A549 (cell line): Measurements from ENCODE around the gene HERC3. TPM values are rescaled to one million over a fixed set of nuclear protein-coding genes. Genes with fewer than 3 reads are reported as not detected.

Experiments used
- ATAC-seq, 2 experiments: fragments of 200-7000 bp in 1 of 2; fragments of >200 bp in 1 of 2; cut with Nextera tagmentation in 1 of 2; cut with Tn5 transposase in 1 of 2; 3 replicates each; pipeline versions ENCODE4 v1.8.0 to v1.9.1; 2018 to 2020; ENCODE audit warnings: mild to moderate bottlenecking in 1 of 2, moderate library complexity in 1 of 2
- CTCF ChIA-PET: fragments of 300-600 bp; sonication (Branson Sonifier 250); formaldehyde crosslinking; extraction: SDS; loops from one replicate; lab custom pipeline; 2021; ENCODE audit warnings: antibody characterized with exemption, inconsistent platforms; lab: Yijun Ruan, JAX
- POLR2A ChIA-PET: fragments of 350-600 bp; formaldehyde crosslinking; extraction: SDS; loops from one replicate; lab custom pipeline; 2021; ENCODE audit warnings: antibody characterized with exemption, inconsistent platforms; lab: Yijun Ruan, JAX
- DNase-seq, 2 experiments: peaks; one replicate each; pipeline versions ENCODE4 v3.0.0 to v3.0.0-alpha.2; 2011 to 2016; ENCODE audit warnings: low read depth in 1 of 2, low spot score in 1 of 2
- FAIRE-seq: peaks from 2 replicates; lab custom pipeline; 2011; peaks lifted over from hg19 to GRCh38; lab: Jason Lieb, UNC
- H3K27ac ChIP-seq, 2 experiments: fragments of >200 bp; sonication (Bioruptor Twin); formaldehyde crosslinking; 3 replicates each; pipeline ENCODE4 v1.5.1; 2016 to 2017
- H3K4me1 ChIP-seq: fragments of >200 bp; sonication (Bioruptor Twin); formaldehyde crosslinking; 3 replicates; pipeline ENCODE4 v1.6.1; 2016
- H3K4me2 ChIP-seq: fragments of >200 bp; sonication (Bioruptor Twin); formaldehyde crosslinking; 3 replicates; pipeline ENCODE4 v1.6.1; 2016
- H3K4me3 ChIP-seq: fragments of >200 bp; sonication (Bioruptor Twin); formaldehyde crosslinking; 3 replicates; pipeline ENCODE4 v1.5.1; 2016
- H3K9me3 ChIP-seq: fragments of >200 bp; sonication (Bioruptor Twin); formaldehyde crosslinking; 3 replicates; pipeline ENCODE4 v1.6.1; 2016
- BCL3 ChIP-seq: fragments of >200 bp; sonication (Bioruptor Twin); formaldehyde crosslinking; IDR thresholded peaks from 3 replicates; pipeline ENCODE4 v1.6.1; 2016
- CHD2 ChIP-seq: fragments of 150-350 bp; IDR thresholded peaks from 2 replicates; pipeline ENCODE4 v1.6.1; 2014; ENCODE audit warnings: low read length; ENCODE audit not compliant: partially characterized antibody
- EHMT2 ChIP-seq: fragments of 200-600 bp; sonication (generic); IDR thresholded peaks from 2 replicates; pipeline ENCODE4 v1.6.1; 2016; ENCODE audit warnings: antibody characterized with exemption, low read depth, mild to moderate bottlenecking, moderate library complexity
- ELK1 ChIP-seq: fragments of 150-350 bp; IDR thresholded peaks from 2 replicates; pipeline ENCODE4 v1.6.1; 2014; ENCODE audit warnings: low read depth, mild to moderate bottlenecking, low read length
- ESRRA ChIP-seq: fragments of 150-350 bp; IDR thresholded peaks from 2 replicates; pipeline ENCODE4 v1.6.1; 2014; ENCODE audit warnings: mild to moderate bottlenecking, low read length, borderline replicate concordance
- FOSB ChIP-seq: fragments of 250-450 bp; sonication (Bioruptor Pico); IDR thresholded peaks from 2 replicates; pipeline ENCODE4 v1.5.0; 2020; ENCODE audit warnings: mild to moderate bottlenecking, moderate library complexity
- FOXS1 ChIP-seq: fragments of 250-450 bp; sonication (Bioruptor Pico); IDR thresholded peaks from 2 replicates; pipeline ENCODE4 v1.5.0; 2020; ENCODE audit warnings: mild to moderate bottlenecking, moderate library complexity
- HES2 ChIP-seq: fragments of >200 bp; sonication (Bioruptor Twin); formaldehyde crosslinking; IDR thresholded peaks from 2 replicates; pipeline ENCODE4 v1.6.1; 2016
- HMGXB4 ChIP-seq: fragments of 250-450 bp; sonication (Bioruptor Pico); IDR thresholded peaks from 2 replicates; pipeline ENCODE4 v1.5.0; 2021; ENCODE audit warnings: mild to moderate bottlenecking, moderate library complexity, borderline replicate concordance
- HOXB13 ChIP-seq: fragments of 250-450 bp; sonication (Bioruptor Pico); IDR thresholded peaks from 2 replicates; pipeline ENCODE4 v1.5.0; 2020; ENCODE audit warnings: low read depth, mild to moderate bottlenecking, moderate library complexity
- HOXB5 ChIP-seq: fragments of 250-450 bp; sonication (Bioruptor Pico); IDR thresholded peaks from 2 replicates; pipeline ENCODE4 v1.5.0; 2020; ENCODE audit warnings: mild to moderate bottlenecking, moderate library complexity
- MAX ChIP-seq: IDR thresholded peaks from 2 replicates; pipeline ENCODE4 v1.6.1; 2012
- MAZ ChIP-seq: fragments of 150-350 bp; IDR thresholded peaks from 2 replicates; pipeline ENCODE4 v1.6.1; 2014; ENCODE audit warnings: antibody characterized with exemption, low read depth, low read length, borderline replicate concordance
- MYC ChIP-seq: IDR thresholded peaks from 2 replicates; pipeline ENCODE4 v1.6.1; 2012; ENCODE audit warnings: mild to moderate bottlenecking, inconsistent platforms, low read length, improper control_type of control experiment, borderline replicate concordance
- NFE2L2 ChIP-seq: fragments of 150-350 bp; conservative IDR thresholded peaks from 2 replicates; pipeline ENCODE4 v1.6.1; 2014; ENCODE audit warnings: low read length
- PBX3 ChIP-seq: IDR thresholded peaks from 2 replicates; pipeline ENCODE4 v1.6.1; 2012
- POLR2A ChIP-seq: IDR thresholded peaks from 2 replicates; pipeline ENCODE4 v1.6.1; 2012; ENCODE audit warnings: mild to moderate bottlenecking, low read length
- POLR2AphosphoS2 ChIP-seq: conservative IDR thresholded peaks from 2 replicates; pipeline ENCODE4 v1.6.1; 2012; ENCODE audit warnings: low read length, improper control_type of control experiment, inconsistent platforms
- RAD21 ChIP-seq, 2 experiments: fragments of >200 bp in 1 of 2; sonication (Bioruptor Twin) in 1 of 2; formaldehyde crosslinking in 1 of 2; IDR thresholded peaks in 1 of 2; conservative IDR thresholded peaks in 1 of 2; 2 replicates in 1 of 2; 3 replicates in 1 of 2; pipeline ENCODE4 v1.6.1; 2012 to 2018; ENCODE audit warnings: inconsistent platforms in 1 of 2
- RARB ChIP-seq: fragments of 250-450 bp; sonication (Bioruptor Pico); IDR thresholded peaks from 2 replicates; pipeline ENCODE4 v1.8.0; 2021; ENCODE audit warnings: mild to moderate bottlenecking, moderate library complexity
- TFCP2L1 ChIP-seq: fragments of 250-450 bp; sonication (Bioruptor Pico); IDR thresholded peaks from 2 replicates; pipeline ENCODE4 v1.5.0; 2021; ENCODE audit warnings: mild to moderate bottlenecking
- WGBS: methylation state at CpG from one replicate; pipeline ENCODE4 v1.1.6; 2017; ENCODE audit errors: missing lambda C conversion rate; 5-methylcytosine and 5-hydroxymethylcytosine counted together
- polyA plus RNA-seq, 4 experiments: library from polyadenylated mRNA; depleted of rRNA in 3 of 4; stranded (reverse); fragments of >200 nt; fragmentation: RNase III in 1 of 4; extraction: RNeasy Plus Mini Kit Qiagen cat#74134 plus additional on column Dnase treatment in 1 of 4; gene quantifications; 2 replicates in 3 of 4; 3 replicates in 1 of 4; pipeline ENCODE4 v1.2.3, GENCODE V29; 2011 to 2017

The HERC3 gene
- polyA plus RNA-seq, 2 of the 4 experiments (the other 2 are of a cell fraction), result 4.9 to 6.2 TPM

GRCh38 chr4:88743696-88744095, 151.4 kb downstream of the HERC3 start:
- Histone ChIP-seq H3K9me3 (no peaks in the 10 kb centered on the region), H3K4me3 (no peak overlapping the region)
- FAIRE-seq (no peak), DNase-seq (no peak)
- WGBS, result 93% methylated on average over 3 of the region's 3 CpGs
- TF ChIP-seq HES2, result no peak
- TF ChIP-seq, all 56 proteins: peak for 0
- no peak for ATAC-seq
- ChIA-PET POLR2A (no interaction called here), CTCF (no interaction called here)
- Histone ChIP-seq H3K4me2 (no peak overlapping the region), H3K4me1 (0 out of 3 replicates have a peak, but pooled peaks cover 3% of the 10 kb centered on the region), H3K27ac (no peak overlapping the region)

- Histone ChIP-seq H3K4me3 (no peak overlapping the region), H3K27ac (no peak overlapping the region), H3K4me2 (no peak overlapping the region), H3K9me3 (no peaks in the 10 kb centered on the region), H3K4me1 (0 out of 3 replicates have a peak, but pooled peaks cover 3% of the 10 kb centered on the region)
- no peak for TF ChIP-seq POLR2A
- TF ChIP-seq ELK1, result no peak
- TF ChIP-seq TFCP2L1, result no peak
- no peak for TF ChIP-seq HOXB13
- TF ChIP-seq FOXS1 (CRISPR knock-in tag), result no peak
- no peak for TF ChIP-seq MYC
- no peak for TF ChIP-seq ESRRA
- no peak for TF ChIP-seq BCL3
- TF ChIP-seq PBX3, result no peak
- no peak for TF ChIP-seq FOSB (CRISPR knock-in tag)
- no peak for TF ChIP-seq HMGXB4
- TF ChIP-seq CHD2, result no peak
- TF ChIP-seq EHMT2, result no peak
- TF ChIP-seq NFE2L2, result no peak
- TF ChIP-seq HOXB5 (CRISPR knock-in tag), result no peak
- TF ChIP-seq RARB (CRISPR knock-in tag), result no peak
- TF ChIP-seq MAZ, result no peak
- no peak for TF ChIP-seq POLR2AphosphoS2
- no peak for TF ChIP-seq RAD21 (conservative IDR thresholded peaks at IDR 0.05 in 1 of 2, IDR thresholded peaks at IDR 0.05 in 1 of 2)
- no peak for TF ChIP-seq MAX
- ATAC-seq (no peak), DNase-seq (no peak), FAIRE-seq (no peak)
- WGBS, result 93% methylated on average over 3 of the region's 3 CpGs
- POLR2A ChIA-PET, result no interaction called here
- CTCF ChIA-PET, result interaction anchor here (0.6 kb wide), 1 partner anchor 26 kb away, joined by 3 read pairs; no protein-coding TSS in a partner anchor
These were observed 152.3 kb downstream of the HERC3 start for GRCh38 chr4:88744609-88745008.
